HepG2 (cell line): ENCODE data around the gene BID. TPM values are rescaled to one million over a fixed set of nuclear protein-coding genes. Genes with fewer than 3 reads are reported as not detected.

Experiments used
- FOXK2 ChIP-seq: fragments of 450-650 bp; IDR thresholded peaks from 2 replicates; pipeline ENCODE4 v1.6.1; 2016
- NFYC ChIP-seq: IDR thresholded peaks from 2 replicates; pipeline ENCODE4 v1.6.1; 2016; ENCODE audit warnings: missing genetic modification reagents, missing compliant biosample characterization
- NRL ChIP-seq: sonication (generic); formaldehyde crosslinking; IDR thresholded peaks from 2 replicates; pipeline ENCODE4 v1.5.0; 2020; ENCODE audit warnings: missing genetic modification reagents, mild to moderate bottlenecking, moderate library complexity, borderline replicate concordance
- PCBP1 ChIP-seq: fragments of 200-400 bp; formaldehyde crosslinking; IDR thresholded peaks from 2 replicates; pipeline ENCODE4 v1.6.1; 2017; ENCODE audit warnings: mild to moderate bottlenecking, low read depth, low read length, borderline replicate concordance
- PRMT3 ChIP-seq: sonication (generic); formaldehyde crosslinking; IDR thresholded peaks from 2 replicates; pipeline ENCODE4 v1.8.1; 2022; ENCODE audit warnings: low read depth, mild to moderate bottlenecking, moderate library complexity, missing genetic modification reagents, borderline replicate concordance
- YY1 ChIP-seq: IDR thresholded peaks from 2 replicates; pipeline ENCODE4 v1.6.1; 2011; ENCODE audit warnings: low read length, low read depth, moderate library complexity, mild to moderate bottlenecking; ENCODE audit not compliant: insufficient read depth, insufficient replicate concordance
- ZMYM4 ChIP-seq: sonication (generic); formaldehyde crosslinking; IDR thresholded peaks from 2 replicates; pipeline ENCODE4 v1.8.1; 2023; ENCODE audit warnings: mild to moderate bottlenecking, missing genetic modification reagents
- ZNF430 ChIP-seq: sonication (generic); formaldehyde crosslinking; IDR thresholded peaks from 2 replicates; pipeline ENCODE4 v1.9.0; 2021; ENCODE audit warnings: mild to moderate bottlenecking, missing genetic modification reagents
- ZNF557 ChIP-seq: sonication (generic); formaldehyde crosslinking; IDR thresholded peaks from 2 replicates; pipeline ENCODE4 v1.4.0; 2020; ENCODE audit warnings: missing genetic modification reagents
- ZNF629 ChIP-seq: sonication (generic); formaldehyde crosslinking; conservative IDR thresholded peaks from 2 replicates; pipeline ENCODE4 v1.5.0; 2020; ENCODE audit warnings: missing genetic modification reagents
- polyA plus RNA-seq, 8 experiments: library from polyadenylated mRNA; depleted of rRNA in 3 of 8; stranded (reverse) in 7 of 8; unstranded in 1 of 8; fragments of >200 nt; fragmentation: Illumina TruSeq in 4 of 8; extraction: Trizol in 4 of 8; gene quantifications; 2 replicates each; pipeline versions ENCODE4 v1.2.1 to v1.2.3, GENCODE V29; 2011 to 2016; ENCODE audit warnings: low read depth in 4 of 8, missing spikeins in 1 of 8, mixed read lengths in 1 of 8; ENCODE audit not compliant: insufficient read depth in 1 of 8
- total RNA-seq, 5 experiments: library from RNA; depleted of rRNA; stranded (reverse); fragments of >200 nt; fragmentation: Illumina TruSeq; extraction: Trizol; gene quantifications; 2 replicates each; pipeline ENCODE4 v1.2.3, GENCODE V29; 2016; ENCODE audit warnings: low read depth in 1 of 5
- TF ChIP-seq, protein P1 (sequence below): sonication (generic); formaldehyde crosslinking; IDR thresholded peaks from 2 replicates; pipeline ENCODE4 v1.5.1; 2020; ENCODE audit warnings: mild to moderate bottlenecking, moderate library complexity, missing genetic modification reagents
- TF ChIP-seq, protein P2 (sequence below): sonication (generic); formaldehyde crosslinking; IDR thresholded peaks from 2 replicates; pipeline ENCODE4 v1.5.1; 2020; ENCODE audit warnings: mild to moderate bottlenecking, missing genetic modification reagents, borderline replicate concordance
- TF ChIP-seq, protein P3 (sequence below): sonication (generic); formaldehyde crosslinking; IDR thresholded peaks from 2 replicates; pipeline ENCODE4 v1.4.0; 2020; ENCODE audit warnings: mild to moderate bottlenecking, missing genetic modification reagents, borderline replicate concordance
- TF ChIP-seq, protein P4 (sequence below): sonication (generic); formaldehyde crosslinking; IDR thresholded peaks from 2 replicates; pipeline ENCODE4 v1.5.0; 2020; ENCODE audit warnings: mild to moderate bottlenecking, missing genetic modification reagents, moderate library complexity

The BID gene
- total and polyA plus RNA-seq, 2 of the 13 experiments (the other 11 are each of a cell fraction or from before 2014, with no cell fraction given): 35.3 to 51.7 TPM

DNA sequence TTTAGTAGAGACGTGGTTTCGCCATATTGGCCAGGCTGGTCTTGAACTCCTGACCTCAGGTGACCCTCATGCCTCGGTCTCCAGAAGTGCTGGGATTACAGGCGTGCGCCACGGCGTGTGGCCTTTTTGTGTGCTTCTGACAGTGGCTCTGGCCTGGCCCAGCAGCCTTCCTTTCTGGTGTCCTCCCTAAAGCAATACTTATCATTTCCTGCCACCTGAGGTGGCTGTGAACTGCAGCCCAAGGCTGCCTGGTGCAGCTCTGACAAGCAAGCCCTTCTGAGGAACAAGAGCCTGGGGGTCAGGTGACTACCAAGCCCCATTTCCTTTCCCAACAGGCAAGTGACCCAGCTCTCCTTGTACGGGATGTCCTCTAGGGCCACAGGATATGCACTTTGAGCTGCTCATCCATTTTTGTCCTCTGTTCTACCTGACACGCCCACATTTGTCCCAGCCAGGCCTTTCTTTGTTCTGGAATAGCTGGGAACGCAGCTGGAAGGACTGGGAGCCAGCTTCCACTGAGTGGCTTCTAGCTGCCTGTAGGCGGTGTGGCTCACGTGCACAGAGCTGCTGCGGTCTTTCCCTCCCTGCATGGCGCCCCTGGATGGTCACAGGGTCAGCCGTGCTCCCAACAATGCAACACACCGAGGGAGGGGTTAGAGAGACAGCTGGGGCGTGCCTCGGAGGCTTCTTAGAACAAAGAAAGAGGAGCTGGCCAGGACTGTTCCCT lies 12.3 kb upstream of the BID start (continued):
- TF ChIP-seq, protein P1, sequence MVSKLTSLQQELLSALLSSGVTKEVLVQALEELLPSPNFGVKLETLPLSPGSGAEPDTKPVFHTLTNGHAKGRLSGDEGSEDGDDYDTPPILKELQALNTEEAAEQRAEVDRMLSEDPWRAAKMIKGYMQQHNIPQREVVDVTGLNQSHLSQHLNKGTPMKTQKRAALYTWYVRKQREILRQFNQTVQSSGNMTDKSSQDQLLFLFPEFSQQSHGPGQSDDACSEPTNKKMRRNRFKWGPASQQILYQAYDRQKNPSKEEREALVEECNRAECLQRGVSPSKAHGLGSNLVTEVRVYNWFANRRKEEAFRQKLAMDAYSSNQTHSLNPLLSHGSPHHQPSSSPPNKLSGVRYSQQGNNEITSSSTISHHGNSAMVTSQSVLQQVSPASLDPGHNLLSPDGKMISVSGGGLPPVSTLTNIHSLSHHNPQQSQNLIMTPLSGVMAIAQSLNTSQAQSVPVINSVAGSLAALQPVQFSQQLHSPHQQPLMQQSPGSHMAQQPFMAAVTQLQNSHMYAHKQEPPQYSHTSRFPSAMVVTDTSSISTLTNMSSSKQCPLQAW (CRISPR knock-in tag): peak; percentile 36; the same call in 1 of the 2 replicates
- TF ChIP-seq, protein P2, sequence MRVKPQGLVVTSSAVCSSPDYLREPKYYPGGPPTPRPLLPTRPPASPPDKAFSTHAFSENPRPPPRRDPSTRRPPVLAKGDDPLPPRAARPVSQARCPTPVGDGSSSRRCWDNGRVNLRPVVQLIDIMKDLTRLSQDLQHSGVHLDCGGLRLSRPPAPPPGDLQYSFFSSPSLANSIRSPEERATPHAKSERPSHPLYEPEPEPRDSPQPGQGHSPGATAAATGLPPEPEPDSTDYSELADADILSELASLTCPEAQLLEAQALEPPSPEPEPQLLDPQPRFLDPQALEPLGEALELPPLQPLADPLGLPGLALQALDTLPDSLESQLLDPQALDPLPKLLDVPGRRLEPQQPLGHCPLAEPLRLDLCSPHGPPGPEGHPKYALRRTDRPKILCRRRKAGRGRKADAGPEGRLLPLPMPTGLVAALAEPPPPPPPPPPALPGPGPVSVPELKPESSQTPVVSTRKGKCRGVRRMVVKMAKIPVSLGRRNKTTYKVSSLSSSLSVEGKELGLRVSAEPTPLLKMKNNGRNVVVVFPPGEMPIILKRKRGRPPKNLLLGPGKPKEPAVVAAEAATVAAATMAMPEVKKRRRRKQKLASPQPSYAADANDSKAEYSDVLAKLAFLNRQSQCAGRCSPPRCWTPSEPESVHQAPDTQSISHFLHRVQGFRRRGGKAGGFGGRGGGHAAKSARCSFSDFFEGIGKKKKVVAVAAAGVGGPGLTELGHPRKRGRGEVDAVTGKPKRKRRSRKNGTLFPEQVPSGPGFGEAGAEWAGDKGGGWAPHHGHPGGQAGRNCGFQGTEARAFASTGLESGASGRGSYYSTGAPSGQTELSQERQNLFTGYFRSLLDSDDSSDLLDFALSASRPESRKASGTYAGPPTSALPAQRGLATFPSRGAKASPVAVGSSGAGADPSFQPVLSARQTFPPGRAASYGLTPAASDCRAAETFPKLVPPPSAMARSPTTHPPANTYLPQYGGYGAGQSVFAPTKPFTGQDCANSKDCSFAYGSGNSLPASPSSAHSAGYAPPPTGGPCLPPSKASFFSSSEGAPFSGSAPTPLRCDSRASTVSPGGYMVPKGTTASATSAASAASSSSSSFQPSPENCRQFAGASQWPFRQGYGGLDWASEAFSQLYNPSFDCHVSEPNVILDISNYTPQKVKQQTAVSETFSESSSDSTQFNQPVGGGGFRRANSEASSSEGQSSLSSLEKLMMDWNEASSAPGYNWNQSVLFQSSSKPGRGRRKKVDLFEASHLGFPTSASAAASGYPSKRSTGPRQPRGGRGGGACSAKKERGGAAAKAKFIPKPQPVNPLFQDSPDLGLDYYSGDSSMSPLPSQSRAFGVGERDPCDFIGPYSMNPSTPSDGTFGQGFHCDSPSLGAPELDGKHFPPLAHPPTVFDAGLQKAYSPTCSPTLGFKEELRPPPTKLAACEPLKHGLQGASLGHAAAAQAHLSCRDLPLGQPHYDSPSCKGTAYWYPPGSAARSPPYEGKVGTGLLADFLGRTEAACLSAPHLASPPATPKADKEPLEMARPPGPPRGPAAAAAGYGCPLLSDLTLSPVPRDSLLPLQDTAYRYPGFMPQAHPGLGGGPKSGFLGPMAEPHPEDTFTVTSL: no peak
- peak; percentile 41; the same call in 1 of the 2 replicates for TF ChIP-seq ZNF629
- TF ChIP-seq, protein P3, sequence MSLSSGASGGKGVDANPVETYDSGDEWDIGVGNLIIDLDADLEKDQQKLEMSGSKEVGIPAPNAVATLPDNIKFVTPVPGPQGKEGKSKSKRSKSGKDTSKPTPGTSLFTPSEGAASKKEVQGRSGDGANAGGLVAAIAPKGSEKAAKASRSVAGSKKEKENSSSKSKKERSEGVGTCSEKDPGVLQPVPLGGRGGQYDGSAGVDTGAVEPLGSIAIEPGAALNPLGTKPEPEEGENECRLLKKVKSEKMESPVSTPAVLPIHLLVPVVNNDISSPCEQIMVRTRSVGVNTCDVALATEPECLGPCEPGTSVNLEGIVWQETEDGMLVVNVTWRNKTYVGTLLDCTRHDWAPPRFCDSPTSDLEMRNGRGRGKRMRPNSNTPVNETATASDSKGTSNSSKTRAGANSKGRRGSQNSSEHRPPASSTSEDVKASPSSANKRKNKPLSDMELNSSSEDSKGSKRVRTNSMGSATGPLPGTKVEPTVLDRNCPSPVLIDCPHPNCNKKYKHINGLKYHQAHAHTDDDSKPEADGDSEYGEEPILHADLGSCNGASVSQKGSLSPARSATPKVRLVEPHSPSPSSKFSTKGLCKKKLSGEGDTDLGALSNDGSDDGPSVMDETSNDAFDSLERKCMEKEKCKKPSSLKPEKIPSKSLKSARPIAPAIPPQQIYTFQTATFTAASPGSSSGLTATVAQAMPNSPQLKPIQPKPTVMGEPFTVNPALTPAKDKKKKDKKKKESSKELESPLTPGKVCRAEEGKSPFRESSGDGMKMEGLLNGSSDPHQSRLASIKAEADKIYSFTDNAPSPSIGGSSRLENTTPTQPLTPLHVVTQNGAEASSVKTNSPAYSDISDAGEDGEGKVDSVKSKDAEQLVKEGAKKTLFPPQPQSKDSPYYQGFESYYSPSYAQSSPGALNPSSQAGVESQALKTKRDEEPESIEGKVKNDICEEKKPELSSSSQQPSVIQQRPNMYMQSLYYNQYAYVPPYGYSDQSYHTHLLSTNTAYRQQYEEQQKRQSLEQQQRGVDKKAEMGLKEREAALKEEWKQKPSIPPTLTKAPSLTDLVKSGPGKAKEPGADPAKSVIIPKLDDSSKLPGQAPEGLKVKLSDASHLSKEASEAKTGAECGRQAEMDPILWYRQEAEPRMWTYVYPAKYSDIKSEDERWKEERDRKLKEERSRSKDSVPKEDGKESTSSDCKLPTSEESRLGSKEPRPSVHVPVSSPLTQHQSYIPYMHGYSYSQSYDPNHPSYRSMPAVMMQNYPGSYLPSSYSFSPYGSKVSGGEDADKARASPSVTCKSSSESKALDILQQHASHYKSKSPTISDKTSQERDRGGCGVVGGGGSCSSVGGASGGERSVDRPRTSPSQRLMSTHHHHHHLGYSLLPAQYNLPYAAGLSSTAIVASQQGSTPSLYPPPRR: 0 out of 2 replicates have a peak, but pooled peaks have one; percentile 24
- TF ChIP-seq FOXK2: no peak
- TF ChIP-seq PCBP1: no peak
- peak; percentile 35 for TF ChIP-seq YY1
- peak; percentile 77; the same call in 1 of the 2 replicates for TF ChIP-seq ZNF430 (CRISPR knock-in tag)
- TF ChIP-seq, protein P4, sequence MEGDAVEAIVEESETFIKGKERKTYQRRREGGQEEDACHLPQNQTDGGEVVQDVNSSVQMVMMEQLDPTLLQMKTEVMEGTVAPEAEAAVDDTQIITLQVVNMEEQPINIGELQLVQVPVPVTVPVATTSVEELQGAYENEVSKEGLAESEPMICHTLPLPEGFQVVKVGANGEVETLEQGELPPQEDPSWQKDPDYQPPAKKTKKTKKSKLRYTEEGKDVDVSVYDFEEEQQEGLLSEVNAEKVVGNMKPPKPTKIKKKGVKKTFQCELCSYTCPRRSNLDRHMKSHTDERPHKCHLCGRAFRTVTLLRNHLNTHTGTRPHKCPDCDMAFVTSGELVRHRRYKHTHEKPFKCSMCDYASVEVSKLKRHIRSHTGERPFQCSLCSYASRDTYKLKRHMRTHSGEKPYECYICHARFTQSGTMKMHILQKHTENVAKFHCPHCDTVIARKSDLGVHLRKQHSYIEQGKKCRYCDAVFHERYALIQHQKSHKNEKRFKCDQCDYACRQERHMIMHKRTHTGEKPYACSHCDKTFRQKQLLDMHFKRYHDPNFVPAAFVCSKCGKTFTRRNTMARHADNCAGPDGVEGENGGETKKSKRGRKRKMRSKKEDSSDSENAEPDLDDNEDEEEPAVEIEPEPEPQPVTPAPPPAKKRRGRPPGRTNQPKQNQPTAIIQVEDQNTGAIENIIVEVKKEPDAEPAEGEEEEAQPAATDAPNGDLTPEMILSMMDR: peak; percentile 49
- TF ChIP-seq ZMYM4 (CRISPR knock-in tag): peak; percentile 64; the same call in 1 of the 2 replicates
- no peak for TF ChIP-seq PRMT3 (CRISPR knock-in tag)
- no peak for TF ChIP-seq NFYC (CRISPR knock-in tag)
- TF ChIP-seq NRL (CRISPR knock-in tag): no peak
- 0 out of 2 replicates have a peak, but pooled peaks have one; percentile 56 for TF ChIP-seq ZNF557 (CRISPR knock-in tag)
